ENCODE data around the gene ZNF544. TPM values are rescaled to one million over a fixed set of nuclear protein-coding genes. Genes with fewer than 3 reads are reported as not detected.

Gene ZNF544
- total RNA-seq, result 10.0 TPM

DNA sequence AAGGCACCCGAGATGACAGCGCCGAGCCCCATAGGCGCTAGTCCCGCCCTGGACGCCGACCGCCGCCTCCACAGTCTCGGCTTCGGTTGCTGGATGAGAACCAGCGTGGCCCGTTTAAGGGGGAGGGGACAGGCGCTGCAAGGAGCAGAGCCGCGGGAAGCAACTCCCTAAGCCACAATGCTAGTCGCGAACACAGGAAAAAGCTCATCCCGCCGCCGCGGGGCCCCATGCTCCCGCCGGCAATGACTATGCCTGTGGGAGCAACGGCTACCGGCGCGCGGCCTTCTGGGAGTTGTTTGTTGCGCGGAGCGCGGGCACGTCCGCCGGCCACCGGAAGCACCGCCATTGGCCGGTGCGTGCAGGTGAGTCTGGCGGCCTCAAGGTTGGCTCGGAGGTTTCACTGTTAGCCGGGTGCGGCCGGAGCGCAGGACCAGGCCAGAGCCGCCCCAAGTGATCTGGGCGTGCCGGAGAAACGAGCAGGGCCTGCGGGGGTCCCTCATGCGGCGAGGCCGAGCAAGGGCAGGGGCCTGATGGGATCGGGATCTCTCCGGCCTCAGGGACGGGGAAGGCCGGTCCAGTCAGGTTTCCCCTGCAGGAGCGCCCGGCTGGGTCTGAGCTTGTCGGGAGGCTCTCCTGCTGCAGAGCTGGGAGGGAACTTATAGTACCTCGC is at the start of gene ZNF544:
Gene ZNF544 (plus strand): TSS at position 330 of the 670 bp plus-strand sequence. CDS start 15,110 bp downstream, outside the sequence.
- ATAC-seq (peak; percentile 98), DNase-seq (ENCODE audit: low spot score) (peak; percentile 83)

DNA sequence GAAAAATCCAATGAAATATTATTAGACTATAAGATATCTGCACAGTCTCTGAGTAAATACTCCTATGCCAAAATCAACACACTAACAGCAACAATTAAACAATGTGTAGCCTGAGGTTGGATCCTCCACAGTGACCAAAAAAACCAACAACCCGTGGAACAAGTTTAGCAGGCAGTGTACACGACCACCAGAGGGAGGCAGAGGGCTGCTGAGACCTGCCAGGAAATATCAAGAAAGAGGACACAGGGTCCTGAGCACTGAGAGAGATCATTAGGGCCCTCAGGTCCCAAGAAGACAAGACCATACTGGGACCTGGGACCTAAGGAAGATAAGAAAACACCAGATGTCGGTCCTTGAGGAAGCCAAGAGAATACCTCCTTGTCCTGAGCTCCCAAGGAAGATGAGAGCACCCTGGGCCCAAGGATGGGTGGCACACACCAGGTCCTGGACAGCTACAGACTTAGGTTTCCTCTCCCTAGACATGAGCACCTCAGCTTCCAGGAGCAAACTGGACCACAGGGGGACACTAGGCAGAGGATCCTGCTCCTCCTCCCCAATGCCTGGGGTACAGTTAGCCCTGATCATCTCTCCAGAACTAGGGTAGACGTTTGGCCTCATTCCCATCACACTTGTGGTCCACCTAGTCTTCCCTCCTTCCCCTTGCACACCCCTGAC is 46.7 kb upstream of the ZNF544 start:
- peak; percentile 35 for ATAC-seq
- DNase-seq (ENCODE audit: low spot score), result peak; percentile 58

DNA sequence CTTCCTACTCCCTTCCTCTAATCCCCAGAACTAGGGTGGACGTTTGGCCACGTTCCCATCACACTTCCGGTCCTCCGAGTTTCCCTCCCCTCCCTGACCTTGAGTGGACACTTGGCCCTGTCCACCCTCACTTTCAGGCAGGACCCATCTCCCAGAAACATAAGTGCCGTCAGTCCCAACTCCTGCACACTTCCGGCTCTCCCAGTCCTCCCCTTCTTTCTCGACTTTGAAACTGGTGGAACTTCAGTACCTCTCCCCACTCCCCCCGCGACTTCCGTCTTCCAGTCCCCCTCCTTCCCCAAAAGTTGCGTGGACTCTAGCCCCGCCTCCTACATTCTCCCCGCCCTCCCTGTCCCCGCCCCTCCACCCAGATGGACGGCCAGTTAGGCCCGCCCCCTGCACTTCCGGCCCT is 46.1 kb upstream of the ZNF544 start:
- DNase-seq (ENCODE audit: low spot score) (no peak), ATAC-seq (no peak)

DNA sequence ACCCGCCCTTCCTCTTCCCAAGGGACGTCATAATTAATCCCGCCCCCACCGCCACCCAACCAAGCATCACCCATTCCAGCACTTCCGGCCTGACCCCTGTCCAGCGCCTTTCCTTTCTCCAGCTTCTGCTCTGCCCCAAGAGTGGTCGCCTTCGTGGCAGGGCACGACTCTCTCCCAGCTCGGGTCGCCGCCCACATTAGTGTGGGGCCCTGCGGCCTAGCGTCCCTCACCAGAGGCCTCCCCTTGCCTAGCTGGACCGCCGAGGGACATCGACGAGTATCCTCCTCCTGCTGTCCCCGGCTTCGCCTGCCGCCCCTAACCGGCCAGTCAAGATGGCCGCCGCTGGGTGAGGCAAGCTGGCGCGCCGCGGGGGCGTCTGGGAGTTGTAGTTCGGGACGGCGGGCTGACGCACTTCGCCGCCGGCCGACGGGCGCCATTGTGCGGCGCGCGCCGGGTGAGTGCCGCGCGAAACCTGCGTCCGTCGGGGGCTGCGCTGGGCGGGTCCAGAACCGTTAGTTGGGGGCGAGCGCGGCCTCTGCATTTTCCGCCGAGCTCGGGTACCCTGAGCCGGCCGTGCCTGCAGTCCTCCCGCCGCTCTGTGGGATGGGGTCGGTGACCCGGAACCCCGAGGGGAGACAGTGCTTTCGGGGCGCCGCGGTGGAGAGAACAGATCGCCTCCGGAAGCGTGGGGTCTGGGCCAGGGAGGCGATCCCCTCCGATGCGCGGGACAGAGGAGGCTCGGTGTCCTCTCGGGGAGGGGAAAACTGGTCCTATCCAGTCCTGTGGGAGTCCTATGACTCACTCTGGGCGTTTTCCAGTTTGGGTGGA is 45.5 kb upstream of the ZNF544 start, which contains the start of gene ZNF274:
Gene ZNF274 (plus strand): TSS at position 73 of the 828 bp plus-strand sequence. CDS start 905 bp downstream, outside the sequence.
- ATAC-seq, result peak; percentile 92
- peak; percentile 95 for DNase-seq (ENCODE audit: low spot score)

DNA sequence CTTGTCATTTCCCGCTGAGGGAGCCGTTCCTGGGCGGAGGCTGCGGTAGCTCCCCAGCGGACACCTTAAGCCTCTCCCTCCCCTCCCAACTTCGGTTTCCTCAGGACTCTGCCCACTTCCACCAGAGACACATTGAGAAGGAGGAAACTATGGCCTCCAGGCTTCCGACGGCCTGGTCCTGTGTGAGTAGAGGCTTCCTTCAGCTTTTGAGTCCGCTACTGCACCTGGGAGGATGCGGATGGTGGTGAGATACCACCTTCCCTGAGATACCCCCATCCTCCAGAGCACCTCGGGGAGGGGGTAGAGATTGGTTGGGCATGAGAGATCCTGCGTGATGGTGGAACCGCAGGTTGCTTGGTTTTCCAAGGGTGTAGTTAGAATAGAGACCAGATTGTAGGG is 44.9 kb upstream of the ZNF544 start:
- DNase-seq (ENCODE audit: low spot score) (no peak), ATAC-seq (no peak)

DNA sequence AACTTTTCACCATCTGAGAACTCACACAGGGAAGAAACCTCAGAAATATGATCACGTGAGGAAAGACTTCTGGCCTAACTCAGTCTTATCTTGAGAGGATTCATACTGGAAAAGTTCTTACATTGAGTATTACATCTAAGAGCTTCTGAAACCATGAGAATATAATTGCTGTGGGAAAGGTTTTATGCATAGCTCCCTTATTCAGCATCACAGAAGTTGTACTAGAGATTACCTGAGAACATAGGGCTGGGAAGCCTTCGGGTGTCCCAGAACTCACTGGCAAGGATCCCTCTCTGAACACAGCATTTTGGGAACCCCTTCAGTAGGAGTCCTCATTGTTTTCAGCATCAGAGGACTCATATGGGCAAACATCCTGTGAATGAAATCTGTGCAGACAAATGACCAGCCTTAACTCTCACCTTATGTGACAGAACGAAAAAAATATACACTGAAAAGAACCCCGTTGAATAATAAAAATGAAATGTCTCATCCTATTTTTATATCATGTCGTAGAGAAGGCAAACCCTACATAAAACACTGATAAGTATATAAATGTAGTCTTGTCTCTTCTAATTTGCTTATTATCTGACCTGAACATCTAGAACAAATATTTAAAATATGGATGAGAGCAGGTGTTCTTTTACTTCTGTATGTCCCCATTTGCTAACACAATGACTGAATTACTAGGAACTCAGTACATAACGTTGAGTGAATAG is 31.7 kb upstream of the ZNF544 start:
- no peak for DNase-seq (ENCODE audit: low spot score)

DNA sequence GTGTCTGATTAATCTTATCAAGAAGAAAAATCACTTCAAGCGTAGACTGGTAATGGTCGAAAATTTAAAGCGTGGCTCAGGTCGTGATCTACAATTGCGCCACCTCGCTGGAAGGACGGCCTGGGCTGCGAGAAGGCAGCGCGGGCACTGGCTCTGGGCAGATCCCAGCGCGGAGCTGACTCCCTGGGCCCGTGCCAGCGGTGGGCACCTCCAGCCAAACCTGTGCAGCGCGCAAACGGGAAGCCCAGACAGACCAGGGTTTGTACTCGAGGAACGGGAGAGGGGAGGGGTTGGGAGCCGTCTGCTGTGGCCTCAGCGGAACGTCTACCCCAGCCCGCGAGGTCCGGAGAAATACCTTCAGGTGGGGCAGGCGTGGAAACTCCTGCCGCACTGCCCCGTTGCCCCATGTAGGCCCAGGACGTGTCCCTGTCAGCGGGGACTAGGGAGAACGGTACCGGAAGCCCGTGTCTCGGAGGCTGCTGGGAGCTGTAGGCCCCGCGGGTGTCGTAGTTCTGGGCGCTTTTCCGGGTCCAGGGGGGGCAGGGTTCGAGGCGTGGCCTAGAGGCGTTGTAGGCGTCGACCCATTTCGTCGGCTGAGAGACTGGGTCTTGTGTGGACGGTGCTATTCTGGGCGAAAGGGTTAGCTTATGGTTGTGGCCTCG is 24.8 kb upstream of the ZNF544 start:
- ATAC-seq, result no peak

More for the DNA sequence above, 31.7 kb upstream of the ZNF544 start:
- peak; percentile 58 for ATAC-seq

DNA sequence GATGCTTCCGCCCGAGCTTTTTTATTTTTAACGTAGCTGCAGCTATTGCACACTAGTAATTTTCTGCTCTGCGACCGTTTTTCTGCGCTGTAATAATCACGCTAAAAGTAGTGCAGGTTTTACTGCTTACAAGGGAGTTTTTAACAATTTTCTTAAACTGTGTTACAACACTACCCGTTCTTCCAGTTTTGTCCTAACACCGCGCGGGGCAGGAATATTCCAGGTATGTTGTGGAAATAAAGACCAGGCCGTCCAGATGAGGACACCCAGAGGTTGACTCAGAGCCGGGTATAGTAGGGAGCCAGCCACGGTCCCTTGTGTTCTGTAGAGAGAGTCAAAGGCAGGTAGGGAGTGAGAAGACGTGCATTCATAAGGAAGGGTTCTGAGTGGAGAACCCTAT is 24.1 kb upstream of the ZNF544 start:
- no peak for ATAC-seq
- DNase-seq (ENCODE audit: low spot score), result peak; percentile 16

More for the DNA sequence above, 24.8 kb upstream of the ZNF544 start:
- peak; percentile 40 for DNase-seq (ENCODE audit: low spot score)

DNA sequence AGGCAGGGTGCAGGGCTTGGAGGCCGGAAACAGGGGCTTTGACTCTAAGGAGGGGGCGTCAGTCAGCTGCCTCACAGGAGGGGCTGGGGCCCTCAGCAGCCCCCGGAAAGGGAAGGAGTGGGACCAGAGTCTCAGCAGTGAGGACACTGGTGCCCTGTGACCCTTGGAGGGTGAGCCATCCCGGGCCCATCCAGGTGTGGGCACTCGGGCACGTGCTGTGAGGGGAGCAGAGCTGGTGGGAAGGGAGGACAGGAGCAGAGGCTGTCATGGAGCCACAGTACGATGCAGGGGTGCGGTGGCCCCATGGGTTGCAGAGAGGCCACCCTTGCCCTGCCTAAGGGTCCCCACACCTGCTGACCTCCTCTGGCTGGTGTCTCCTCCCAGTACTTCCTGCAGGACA is 19.1 kb upstream of the ZNF544 start:
- DNase-seq (ENCODE audit: low spot score) (no peak), ATAC-seq (no peak)

DNA sequence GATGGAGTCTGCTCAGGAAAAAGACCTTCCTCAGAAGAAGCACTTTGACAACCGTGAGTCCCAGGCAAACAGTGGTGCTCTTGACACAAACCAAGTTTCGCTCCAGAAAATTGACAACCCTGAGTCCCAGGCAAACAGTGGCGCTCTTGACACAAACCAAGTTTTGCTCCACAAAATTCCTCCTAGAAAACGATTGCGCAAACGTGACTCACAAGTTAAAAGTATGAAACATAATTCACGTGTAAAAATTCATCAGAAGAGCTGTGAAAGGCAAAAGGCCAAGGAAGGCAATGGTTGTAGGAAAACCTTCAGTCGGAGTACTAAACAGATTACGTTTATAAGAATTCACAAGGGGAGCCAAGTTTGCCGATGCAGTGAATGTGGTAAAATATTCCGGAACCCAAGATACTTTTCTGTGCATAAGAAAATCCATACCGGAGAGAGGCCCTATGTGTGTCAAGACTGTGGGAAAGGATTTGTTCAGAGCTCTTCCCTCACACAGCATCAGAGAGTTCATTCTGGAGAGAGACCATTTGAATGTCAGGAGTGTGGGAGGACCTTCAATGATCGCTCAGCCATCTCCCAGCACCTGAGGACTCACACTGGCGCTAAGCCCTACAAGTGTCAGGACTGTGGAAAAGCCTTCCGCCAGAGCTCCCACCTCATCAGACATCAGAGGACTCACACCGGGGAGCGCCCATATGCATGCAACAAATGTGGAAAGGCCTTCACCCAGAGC is 16.2 kb upstream of the ZNF544 start:
- no peak for DNase-seq (ENCODE audit: low spot score)
- ATAC-seq, result no peak

DNA sequence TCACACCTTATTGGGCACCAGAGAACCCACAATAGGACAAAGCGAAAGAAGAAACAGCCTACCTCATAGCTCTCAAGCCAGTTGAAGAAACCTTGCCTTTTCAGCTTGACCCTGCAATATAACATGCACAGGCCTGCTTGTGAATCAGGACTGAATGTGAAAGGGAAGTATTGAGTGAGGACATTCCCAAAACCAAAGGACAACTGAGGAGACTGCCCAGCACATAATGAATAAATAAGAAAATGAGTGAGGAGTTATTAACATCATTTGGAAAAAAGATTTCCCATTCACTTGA is 15.7 kb upstream of the ZNF544 start:
- ATAC-seq (no peak), DNase-seq (ENCODE audit: low spot score) (no peak)

DNA sequence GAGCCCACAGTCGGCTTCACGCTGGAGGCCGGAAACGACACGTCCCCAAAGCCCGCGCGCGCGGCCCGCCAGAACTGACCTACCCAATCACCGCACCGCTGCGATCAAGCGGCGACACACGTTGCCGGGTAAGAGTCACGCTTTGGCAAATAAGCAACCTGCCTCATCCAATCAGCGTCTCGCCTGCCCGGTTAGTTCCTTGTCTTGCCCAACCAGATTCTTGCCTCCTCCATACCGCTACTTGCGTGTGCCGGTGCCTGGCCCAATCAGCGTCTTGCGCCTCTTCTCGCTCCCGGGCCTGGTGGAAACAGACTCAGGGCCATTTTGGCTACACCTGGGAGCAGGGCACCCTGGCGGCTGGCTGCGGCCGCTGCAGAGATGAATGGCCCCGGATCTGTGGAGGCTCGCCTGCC is 11.6 kb upstream of the ZNF544 start:
- DNase-seq (ENCODE audit: low spot score), result no peak
- no peak for ATAC-seq

DNA sequence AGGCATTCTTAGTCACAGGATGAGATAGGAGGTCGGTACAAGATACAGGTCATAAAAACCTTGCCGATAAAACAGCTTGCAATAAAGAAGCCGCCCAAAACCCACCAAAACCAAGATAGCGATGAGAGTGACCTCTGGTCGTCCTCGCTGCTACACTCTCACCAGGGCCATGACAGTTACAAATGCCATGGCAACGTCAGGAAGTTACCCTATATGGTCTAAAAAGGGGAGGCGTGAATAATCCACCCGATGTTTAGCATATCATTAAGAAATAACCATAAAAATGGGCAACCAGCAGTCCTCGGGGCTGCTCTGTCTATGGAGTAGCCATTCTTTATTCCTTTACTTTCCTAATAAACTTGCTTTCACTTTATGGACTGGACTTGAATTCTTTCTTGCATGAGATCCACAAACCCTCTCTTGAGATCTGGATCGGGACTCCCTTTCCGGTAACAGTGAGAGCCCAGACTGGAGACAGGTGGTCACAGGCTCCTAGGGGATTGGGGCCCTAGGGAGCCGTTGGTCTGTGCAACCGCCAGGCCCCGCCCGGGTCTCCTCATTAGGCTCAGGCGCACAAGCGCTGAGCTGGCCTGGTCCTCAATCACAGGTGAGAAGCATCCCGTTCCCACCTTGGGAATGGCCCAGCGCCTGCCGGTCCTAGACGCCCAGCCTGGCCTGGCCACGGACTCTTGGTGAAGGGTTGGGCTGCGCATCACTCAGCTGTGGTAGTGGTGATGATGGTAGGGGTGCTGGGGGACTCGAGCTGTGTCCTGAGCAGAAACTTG is 10.9 kb upstream of the ZNF544 start:
- ATAC-seq (no peak), DNase-seq (ENCODE audit: low spot score) (no peak)

DNA sequence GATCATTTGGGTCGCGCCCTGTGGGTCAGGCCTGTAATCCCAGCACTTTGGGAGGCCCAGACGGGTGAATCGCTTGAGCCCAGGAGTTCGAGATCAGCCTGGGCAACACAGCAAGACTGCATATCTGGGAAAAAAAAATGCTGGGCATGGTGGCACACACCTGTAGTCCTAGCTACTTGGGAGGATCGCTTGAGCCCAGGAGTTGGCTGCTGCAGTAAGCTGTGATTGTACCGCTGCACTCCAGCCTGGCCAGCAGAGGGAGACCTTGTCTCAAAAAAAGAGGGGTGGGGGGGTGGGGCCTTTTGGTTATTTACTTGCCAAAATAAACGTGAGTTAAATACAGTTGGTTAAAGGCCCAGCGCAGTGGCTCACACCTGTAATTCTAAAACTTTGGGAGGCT is 9.8 kb upstream of the ZNF544 start:
- DNase-seq (ENCODE audit: low spot score), result no peak
- ATAC-seq, result peak; percentile 46

DNA sequence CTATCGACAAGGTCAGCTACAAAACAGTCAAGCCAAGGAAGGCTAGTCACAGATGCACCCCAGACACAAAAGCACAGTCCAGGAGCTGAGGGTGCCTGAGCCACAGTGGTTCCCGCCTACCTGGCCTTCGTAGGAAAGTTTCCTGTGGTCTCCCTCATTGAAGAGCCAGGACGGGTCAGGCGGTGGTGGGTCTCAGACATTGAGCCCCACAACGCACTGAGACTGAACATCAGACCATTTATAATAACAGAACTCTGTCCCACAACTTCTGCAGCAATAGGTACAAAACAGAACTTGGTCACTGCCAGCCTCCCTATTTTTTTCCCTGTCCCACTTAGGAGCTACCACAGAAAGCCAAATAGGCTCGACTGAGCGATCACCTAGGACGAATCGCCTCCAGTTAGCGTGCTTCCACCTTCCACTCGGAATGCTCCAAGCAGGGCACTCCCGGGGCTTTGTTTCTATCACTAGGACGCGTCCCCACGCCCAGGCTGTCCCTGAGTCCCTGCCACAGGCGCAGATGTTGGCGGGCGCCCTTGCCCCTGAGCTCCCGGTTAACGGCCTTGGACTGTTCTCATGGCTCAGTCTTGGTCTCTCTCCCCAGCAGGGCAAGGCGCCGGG is 640 bp upstream of the ZNF544 start:
- DNase-seq (ENCODE audit: low spot score), result no peak
- no peak for ATAC-seq

DNA sequence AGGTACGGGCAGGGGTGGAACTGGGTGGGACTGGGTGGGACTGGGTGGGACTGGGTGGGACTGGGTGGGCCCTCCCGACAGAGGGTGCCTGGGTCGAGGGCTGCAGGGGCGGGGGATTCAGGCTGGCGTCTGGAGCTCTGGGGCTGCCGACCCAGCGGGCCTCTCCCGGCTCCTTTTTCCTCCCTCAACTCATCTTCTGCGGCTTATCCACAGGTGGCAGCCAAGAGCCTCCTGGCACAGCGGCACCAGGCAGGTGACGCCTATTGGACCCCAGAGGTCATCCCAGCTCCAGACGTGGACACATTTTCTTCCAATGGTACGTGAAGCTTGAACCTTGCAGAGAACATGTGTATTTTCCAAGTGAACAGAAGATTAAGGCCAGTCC is 533 bp downstream of the ZNF544 start:
- no peak for DNase-seq (ENCODE audit: low spot score)
- peak; percentile 17 for ATAC-seq

DNA sequence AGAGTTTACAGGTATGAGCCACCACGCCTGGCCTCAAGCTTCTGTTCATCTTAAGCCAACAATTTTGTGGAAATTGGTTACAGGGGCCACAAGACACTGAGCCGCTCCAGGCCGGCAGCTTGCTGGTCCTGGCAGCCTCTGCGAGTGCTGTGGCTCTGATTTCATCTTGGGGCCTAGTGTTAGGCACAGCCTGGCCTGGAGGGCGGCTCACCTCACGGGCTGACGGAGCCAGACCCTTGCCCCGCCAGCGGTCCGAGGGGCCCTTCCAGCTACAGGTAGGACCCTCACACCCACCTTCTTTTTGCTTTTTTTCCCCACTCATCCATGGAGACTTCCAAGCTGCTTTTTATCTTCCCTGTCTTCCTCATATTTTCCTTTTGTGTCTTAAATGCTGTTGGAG is 8.6 kb downstream of the ZNF544 start:
- ATAC-seq, result no peak

DNA sequence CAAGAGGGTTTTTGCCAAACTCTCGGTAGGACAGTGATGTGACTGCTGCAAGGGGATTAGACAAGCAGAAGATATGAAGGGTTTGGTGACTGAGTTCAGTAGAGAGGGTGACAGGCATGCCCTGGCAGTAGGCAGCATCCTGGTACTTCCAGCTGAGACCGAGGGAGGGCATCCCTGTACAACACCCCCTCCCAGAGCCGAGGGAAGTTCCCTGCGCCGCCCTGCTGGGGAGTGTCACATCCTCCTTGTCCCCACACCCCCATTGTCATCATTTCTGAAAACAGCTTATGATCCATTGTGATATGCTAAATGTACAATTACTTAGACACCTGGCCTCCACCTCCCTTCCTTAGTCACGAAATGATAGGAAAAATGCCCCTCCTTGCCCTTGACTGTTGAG is 14.6 kb downstream of the ZNF544 start:
- no peak for DNase-seq (ENCODE audit: low spot score)
- ATAC-seq, result no peak

More for the DNA sequence above, 8.6 kb downstream of the ZNF544 start:
- DNase-seq (ENCODE audit: low spot score), result no peak

DNA sequence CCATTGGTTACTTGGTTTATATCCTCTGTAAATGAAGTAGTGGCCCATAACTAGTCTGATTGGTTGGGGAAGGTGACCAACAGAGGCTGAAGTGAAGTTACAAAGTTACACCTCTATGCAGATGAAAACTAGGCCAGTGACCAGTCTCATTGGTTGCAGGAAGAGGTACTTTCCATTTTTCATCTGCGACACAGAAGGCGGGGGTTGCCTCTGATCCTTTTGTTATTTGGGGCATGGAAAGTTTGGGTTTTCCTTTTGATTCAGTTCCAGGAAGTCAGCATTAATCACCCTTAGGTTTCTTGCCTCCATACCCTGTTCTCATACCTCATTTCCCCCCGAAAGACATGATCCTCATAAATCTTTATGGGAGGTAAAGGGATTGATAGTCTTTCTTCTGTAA is 20.2 kb downstream of the ZNF544 start:
- ATAC-seq (no peak), DNase-seq (ENCODE audit: low spot score) (no peak)

Measured in left lobe of liver (tissue), 2 donors.